ENCODE results near the gene ATF4.
A peak's percentile ranks its signal among the peaks of the same experiment; 100 is the strongest.
"Not testable (repeated sequence)": the region's sequence is repeated elsewhere in the genome, so short reads cannot be mapped to it uniquely, and the experiment has no call there.

Gene ATF4

DNA sequence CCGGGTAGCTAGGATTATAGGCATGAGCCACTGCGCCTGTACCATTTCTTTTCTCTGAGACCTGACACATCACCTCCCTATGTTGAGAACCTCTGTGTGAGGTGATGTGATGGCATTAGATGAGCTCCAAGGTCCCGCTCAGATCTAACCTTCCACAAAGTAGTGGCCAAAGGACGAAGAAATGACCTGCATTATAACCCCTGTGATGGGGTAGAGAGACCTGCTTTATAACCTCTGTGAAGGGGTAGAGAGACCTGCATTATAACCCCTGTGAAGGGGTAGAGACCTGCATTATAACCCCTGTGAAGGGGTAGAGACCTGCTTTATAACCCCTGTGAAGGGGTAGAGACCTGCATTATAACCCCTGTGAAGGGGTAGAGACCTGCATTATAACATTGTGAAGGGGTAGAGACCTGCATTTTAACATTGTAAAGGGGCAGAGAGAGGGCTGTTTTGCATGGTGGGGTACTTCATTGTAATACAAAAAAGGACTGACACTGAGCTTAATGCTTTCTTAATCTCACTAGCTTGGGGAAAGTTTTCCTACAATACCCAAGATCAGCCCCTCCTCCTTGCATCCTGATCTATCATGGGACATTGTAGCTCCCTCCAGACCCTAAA is 9.7 kb upstream of the ATF4 start:
- no peak for DNase-seq (ENCODE audit: low read depth in 1 of 2, low spot score in 1 of 2)

DNA sequence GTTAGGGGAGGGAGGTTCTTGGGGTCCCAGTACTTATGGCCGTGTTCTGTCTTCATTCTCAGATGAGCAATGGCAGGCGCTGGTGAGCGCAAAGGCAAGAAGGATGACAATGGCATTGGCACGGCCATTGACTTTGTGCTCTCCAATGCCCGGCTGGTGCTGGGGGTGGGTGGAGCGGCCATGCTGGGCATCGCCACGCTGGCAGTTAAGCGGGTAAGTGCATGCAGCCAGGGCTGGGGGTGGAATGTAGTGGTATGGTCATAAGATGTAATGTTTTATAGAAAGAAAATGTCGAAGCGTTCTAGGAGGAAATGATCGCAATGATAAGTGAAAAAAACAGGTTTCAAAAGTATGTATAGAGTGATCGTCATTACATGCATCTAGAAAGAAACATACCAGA is 9.1 kb upstream of the ATF4 start:
- DNase-seq (ENCODE audit: low read depth in 1 of 2, low spot score in 1 of 2): no peak

DNA sequence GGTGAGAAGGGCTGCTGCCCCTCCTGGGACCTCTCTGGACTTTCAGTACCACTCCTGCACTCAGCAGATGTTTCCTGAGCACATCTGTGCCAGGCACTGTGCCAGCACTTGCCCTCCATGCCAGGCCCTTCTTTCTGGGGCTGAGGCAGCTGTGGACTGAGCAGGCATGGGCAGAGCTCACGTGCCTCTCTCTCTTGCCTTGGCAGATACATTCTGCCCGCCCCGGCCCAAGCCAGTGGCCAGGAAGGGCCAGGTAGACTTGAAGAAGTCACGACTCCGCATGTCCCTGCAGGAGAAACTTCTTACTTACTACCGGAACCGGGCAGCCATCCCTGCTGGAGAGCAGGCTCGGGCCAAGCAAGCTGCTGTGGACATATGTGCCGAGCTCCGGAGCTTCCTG is 8.3 kb upstream of the ATF4 start:
- DNase-seq (ENCODE audit: low read depth in 1 of 2, low spot score in 1 of 2): no peak

GRCh38 chr22:39513791-39514190 is 6.6 kb upstream of the ATF4 start:
- DNase-seq (ENCODE audit: low read depth in 1 of 2, low spot score in 1 of 2): no peak

DNA sequence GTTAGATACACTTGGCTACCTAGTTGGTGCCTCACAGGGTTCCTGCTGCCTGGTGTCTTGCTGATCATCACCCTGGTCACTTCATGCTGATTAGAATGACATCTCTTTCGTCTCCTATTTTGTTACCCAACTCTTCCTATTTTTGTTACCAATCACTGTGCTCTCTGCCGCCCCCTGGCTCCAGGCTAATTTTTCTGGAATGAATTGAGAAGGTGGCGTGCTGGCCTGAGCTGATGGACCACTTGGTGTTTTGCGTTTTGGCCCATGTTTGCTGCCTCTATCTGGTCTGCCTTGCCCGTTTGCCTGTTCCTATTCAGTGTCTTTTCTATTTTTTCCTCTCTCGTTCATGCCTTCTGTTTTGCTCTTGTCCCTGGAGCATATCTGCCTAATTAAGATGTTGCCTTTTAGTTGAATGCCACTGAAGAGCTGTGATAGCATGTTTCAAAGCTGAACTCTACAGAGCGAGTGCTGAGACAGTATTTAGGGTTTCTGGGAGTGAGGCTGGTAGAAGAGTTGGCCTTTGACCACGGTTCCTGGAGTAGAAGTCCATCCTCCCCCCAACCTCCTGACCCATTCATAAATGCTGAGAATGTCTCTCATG is 5.9 kb upstream of the ATF4 start:
- peak in 1 of 2 donors; percentile 34 for DNase-seq (ENCODE audit: low read depth in 1 of 2, low spot score in 1 of 2)

- DNase-seq (ENCODE audit: low read depth in 1 of 2, low spot score in 1 of 2): no peak
Measured at GRCh38 chr22:39515266-39516050, 4.9 kb upstream of the ATF4 start.

DNA sequence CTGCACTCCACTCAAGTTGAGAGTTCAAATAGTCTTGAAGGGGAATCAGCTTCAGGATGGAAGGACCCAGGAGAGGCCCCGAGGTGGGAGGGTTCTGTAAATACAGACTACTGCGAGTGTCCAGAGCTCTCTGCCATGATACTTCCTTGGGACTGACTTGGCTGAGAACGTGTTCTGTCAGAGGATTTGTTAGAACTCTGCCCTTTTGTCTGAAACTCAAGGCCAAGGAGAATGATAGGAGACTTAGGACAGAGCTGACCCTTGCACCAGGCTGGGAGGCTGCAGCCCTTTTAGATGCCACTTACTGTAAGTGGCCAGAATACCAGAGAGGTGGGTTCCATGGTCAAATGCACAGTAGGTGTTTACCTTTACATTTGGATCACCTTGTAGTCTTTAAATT is 2.9 kb upstream of the ATF4 start:
- no peak for DNase-seq (ENCODE audit: low read depth in 1 of 2, low spot score in 1 of 2)

GRCh38 chr22:39518144-39518786 is 2.1 kb upstream of the ATF4 start:
- no peak for DNase-seq (ENCODE audit: low read depth in 1 of 2, low spot score in 1 of 2)

DNA sequence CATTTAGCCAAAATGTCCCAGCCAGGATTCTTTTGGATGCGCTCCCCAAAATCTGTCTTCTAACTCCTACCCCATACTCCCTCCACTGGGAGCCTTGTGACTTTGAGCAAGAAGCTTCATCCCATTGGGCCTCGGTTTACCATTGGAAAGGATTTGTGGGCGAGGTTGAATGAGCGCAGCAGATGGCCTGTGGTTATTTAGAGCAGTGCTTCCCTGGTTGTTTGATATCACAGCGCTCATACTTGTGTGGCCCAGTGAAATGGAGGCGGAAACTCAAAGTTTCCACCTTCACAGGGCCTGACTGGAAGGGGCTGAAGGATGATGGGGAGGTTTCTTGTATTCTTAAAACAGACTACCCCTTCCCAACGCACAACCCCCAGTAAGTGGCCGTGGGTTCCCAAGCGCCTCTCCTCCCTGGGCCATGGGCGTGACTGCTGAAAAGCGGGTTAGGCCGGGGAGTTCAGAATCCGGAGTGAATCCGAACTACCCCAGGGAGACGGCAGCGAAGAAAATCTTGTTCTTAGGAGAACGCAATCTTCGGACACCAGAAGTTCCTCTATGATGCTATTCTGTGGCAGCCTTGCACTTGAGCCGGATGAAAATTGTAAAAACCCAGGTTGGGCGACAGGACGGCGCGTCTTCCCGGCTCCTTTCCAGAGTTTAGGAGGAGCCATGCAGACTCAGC is 1.2 kb upstream of the ATF4 start:
- DNase-seq (ENCODE audit: low read depth in 1 of 2, low spot score in 1 of 2): no peak

GRCh38 chr22:39519681-39520225 is 609 bp upstream of the ATF4 start:
- DNase-seq (ENCODE audit: low read depth in 1 of 2, low spot score in 1 of 2): peak; percentile 87 to 94

DNA sequence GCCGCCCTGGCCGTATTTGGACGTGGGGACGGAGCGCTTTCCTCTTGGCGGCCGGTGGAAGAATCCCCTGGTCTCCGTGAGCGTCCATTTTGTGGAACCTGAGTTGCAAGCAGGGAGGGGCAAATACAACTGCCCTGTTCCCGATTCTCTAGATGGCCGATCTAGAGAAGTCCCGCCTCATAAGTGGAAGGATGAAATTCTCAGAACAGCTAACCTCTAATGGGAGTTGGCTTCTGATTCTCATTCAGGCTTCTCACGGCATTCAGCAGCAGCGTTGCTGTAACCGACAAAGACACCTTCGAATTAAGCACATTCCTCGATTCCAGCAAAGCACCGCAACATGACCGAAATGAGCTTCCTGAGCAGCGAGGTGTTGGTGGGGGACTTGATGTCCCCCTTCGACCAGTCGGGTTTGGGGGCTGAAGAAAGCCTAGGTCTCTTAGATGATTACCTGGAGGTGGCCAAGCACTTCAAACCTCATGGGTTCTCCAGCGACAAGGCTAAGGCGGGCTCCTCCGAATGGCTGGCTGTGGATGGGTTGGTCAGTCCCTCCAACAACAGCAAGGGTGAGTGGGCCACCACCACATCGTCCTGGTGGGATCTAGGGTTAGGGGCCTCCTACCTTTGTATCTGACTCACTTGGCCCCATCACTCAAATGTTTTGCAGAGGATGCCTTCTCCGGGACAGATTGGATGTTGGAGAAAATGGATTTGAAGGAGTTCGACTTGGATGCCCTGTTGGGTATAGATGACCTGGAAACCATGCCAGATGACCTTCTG is 934 bp downstream of the ATF4 start:
- not testable (repeated sequence) for DNase-seq (ENCODE audit: low read depth in 1 of 2, low spot score in 1 of 2)

DNA sequence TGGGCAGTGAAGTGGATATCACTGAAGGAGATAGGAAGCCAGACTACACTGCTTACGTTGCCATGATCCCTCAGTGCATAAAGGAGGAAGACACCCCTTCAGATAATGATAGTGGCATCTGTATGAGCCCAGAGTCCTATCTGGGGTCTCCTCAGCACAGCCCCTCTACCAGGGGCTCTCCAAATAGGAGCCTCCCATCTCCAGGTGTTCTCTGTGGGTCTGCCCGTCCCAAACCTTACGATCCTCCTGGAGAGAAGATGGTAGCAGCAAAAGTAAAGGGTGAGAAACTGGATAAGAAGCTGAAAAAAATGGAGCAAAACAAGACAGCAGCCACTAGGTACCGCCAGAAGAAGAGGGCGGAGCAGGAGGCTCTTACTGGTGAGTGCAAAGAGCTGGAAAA is 1.7 kb downstream of the ATF4 start:
- DNase-seq (ENCODE audit: low read depth in 1 of 2, low spot score in 1 of 2): not testable (repeated sequence)

GRCh38 chr22:39522567-39523300 is 2.4 kb downstream of the ATF4 start:
- no peak for DNase-seq (ENCODE audit: low read depth in 1 of 2, low spot score in 1 of 2)

- no peak for DNase-seq (ENCODE audit: low read depth in 1 of 2, low spot score in 1 of 2)
Measured at GRCh38 chr22:39524089-39524752, 3.9 kb downstream of the ATF4 start.

DNA sequence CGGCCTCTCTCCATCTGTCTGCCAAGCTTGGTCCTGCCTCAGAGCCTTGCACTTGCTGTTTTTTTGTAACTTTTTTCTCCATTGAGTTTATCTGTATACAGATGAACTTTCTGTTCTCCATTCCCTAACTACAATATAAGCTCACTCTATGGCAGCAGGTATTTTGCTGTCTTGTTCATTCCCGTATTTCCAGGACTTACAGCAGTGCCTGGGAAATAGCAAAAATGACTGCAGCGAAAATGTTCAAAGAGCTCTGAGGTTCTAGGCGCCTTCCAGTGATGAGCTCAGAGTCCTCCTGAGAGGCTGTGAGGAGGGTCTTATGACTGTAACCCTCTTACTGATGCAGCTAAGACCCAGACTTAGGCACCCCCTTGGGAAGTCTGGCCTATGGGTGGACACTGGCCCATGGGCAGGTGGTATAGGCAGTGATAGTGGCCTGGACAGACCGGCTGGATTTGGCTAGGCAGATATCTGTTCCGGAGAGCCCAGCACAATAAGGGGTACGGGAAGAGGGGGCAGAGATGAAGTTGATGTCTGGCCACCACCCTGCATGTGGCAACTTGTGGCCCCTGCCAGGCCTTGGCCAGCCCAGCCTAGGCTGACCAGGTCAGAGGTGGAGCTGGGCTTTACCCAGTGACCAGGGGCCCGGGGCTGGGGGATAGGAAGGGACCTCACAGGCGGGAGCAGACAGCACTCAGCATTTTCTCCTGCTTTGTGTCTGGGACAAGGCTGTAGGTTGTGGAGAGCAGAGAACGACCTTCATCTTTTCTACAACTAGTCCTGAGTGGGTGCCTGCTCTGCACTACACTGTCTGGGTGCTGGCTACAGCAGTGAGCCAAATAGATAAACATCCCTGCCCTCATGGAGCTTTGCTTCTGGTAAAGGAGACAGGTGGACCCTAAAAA is 4.6 kb downstream of the ATF4 start:
- DNase-seq (ENCODE audit: low read depth in 1 of 2, low spot score in 1 of 2): no peak

- no peak for DNase-seq (ENCODE audit: low read depth in 1 of 2, low spot score in 1 of 2)
Measured at GRCh38 chr22:39525658-39525975, 5.3 kb downstream of the ATF4 start.

DNA sequence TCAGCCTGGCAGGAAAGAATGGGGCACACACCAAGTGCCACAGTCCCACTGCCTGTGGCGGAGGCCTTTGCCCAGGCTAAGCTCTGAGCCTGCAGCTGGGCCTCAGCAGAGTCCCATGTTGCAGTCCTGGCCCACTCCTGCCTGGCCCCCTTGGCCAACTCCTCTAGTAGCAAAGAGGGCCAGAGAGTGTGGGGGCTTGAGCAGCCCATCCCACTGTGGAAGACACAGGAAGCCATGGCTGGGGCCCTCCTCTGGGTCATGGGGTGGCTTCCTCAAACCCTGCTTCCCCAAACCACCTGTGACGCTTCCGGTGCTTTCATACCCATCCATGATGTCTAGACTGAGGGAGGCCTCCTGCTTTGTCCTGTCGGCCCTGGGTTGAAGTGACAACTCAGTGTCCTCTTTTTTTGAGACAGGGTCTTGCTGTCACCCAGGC is 6.4 kb downstream of the ATF4 start:
- no peak for DNase-seq (ENCODE audit: low read depth in 1 of 2, low spot score in 1 of 2)

- no peak for DNase-seq (ENCODE audit: low read depth in 1 of 2, low spot score in 1 of 2)
Measured at GRCh38 chr22:39527481-39527961, 7.2 kb downstream of the ATF4 start.

Data from activated T-helper 1 cell treated with anti-CD3 and anti-CD28 coated beads, Interleukin-2, amount 50 U/mL, for 16 hours (primary cell).